Heart left ventricle (tissue), 16 donors: ENCODE measurements around the gene DSCAML1. TPM values are rescaled to one million over a fixed set of nuclear protein-coding genes. Genes with fewer than 3 reads are reported as not detected.

Experiments
- ATAC-seq, 4 donors: fragments of 200-7000 bp; cut with Tn5 transposase; one replicate each; pipeline ENCODE4 v1.9.1; 2020 to 2022; ENCODE audit warnings: moderate library complexity in 4 of 4, mild to moderate bottlenecking in 3 of 4, moderate number of reproducible peaks in 1 of 4
- DNase-seq, 5 donors: peaks; one replicate each; pipeline ENCODE4 v3.0.0-alpha.2; 2020
- H3K27ac ChIP-seq, 12 donors: fragments of 200-600 bp; sonication (generic) in 4 of 12; one replicate each; pipeline versions ENCODE4 v1.5.0 to v1.8.0; 2016 to 2022; ENCODE audit warnings: mild to moderate bottlenecking in 2 of 12
- H3K27me3 ChIP-seq, 9 donors: fragments of 200-600 bp; sonication (generic) in 2 of 9; one replicate each; pipeline versions ENCODE4 v1.5.1 to v1.8.0; 2016 to 2022; ENCODE audit warnings: mild to moderate bottlenecking in 3 of 9
- H3K36me3 ChIP-seq, 9 donors: fragments of 200-600 bp; sonication (generic) in 2 of 9; one replicate each; pipeline versions ENCODE4 v1.5.0 to v1.8.0; 2018 to 2022; ENCODE audit warnings: mild to moderate bottlenecking in 2 of 9
- H3K4me1 ChIP-seq, 12 donors: fragments of 200-600 bp; sonication (generic) in 4 of 12; one replicate each; pipeline versions ENCODE4 v1.5.0 to v1.8.0; 2016 to 2022; ENCODE audit warnings: mild to moderate bottlenecking in 3 of 12
- H3K4me3 ChIP-seq, 12 donors: fragments of 200-600 bp; sonication (generic) in 4 of 12; one replicate each; pipeline versions ENCODE4 v1.5.0 to v1.8.0; 2017 to 2022; ENCODE audit warnings: mild to moderate bottlenecking in 9 of 12, moderate library complexity in 4 of 12
- H3K9me3 ChIP-seq, 12 donors: fragments of 200-600 bp; sonication (generic) in 4 of 12; one replicate each; pipeline versions ENCODE4 v1.5.0 to v1.8.0; 2016 to 2022; ENCODE audit warnings: mild to moderate bottlenecking in 1 of 12
- POLR2A ChIP-seq, 2 donors: fragments of 450-650 bp; IDR thresholded peaks; one replicate each; pipeline ENCODE4 v1.6.1; 2017; ENCODE audit warnings: antibody characterized with exemption in 2 of 2, mild to moderate bottlenecking in 2 of 2, moderate library complexity in 2 of 2
- WGBS, 4 donors: extraction: QIAGEN DNeasy Blood & Tissue Kit in 2 of 4; methylation state at CpG; one replicate each; pipeline versions ENCODE4 v1.1.5 to v1.1.7; 2013 to 2018; 5-methylcytosine and 5-hydroxymethylcytosine counted together
- intact Hi-C, 10 donors: fragments of 100-400 bp; cut with DNase I; formaldehyde crosslinking; loops; one replicate each; pipeline versions ENCODE4 v1.11.1 to v1.14.2; 2022
- polyA plus RNA-seq, 2 donors: library from polyadenylated mRNA; stranded (reverse); fragments of 200-250 nt; gene quantifications; one replicate each; pipeline ENCODE4 v1.2.3, GENCODE V29; 2013
- total RNA-seq, 9 donors: library from RNA; depleted of rRNA in 2 of 9; stranded (reverse); fragments of >200 nt in 2 of 9; fragmentation: NEBNext Ultra II Directional in 3 of 9; extraction: Animal tissue kit (Norgen Biotek cat#: 25700) in 3 of 9; gene quantifications; one replicate each; pipeline versions ENCODE4 v1.1.0 to v1.2.4, GENCODE V29; 2016 to 2023
- TF ChIP-seq, protein P1 (sequence below), 12 donors: fragments of 200-600 bp; sonication (generic) in 4 of 12; IDR thresholded peaks; one replicate each; pipeline versions ENCODE4 v1.5.0 to v1.8.0; 2018 to 2022; ENCODE audit warnings: antibody characterized with exemption in 12 of 12, mild to moderate bottlenecking in 5 of 12
- donor health status: ischemic (EF 13 %, LVEDD 7.1; RV severe dilation, severe dysfunction).
- donor health status: healthy with polysubstance abuse.
- donor health status: DM: no; HTN: yes; CAD: no.
- donor health status: DM: no; HTN: no; CAD: no.
- donor health status: ischemic (EF 25% LVEDD 6.9; RV normal size, moderate dysfunction).
- donor health status: ischemic (EF 25% LVEDD 5.7; RV mildly dilated, moderate dysfunction).
- donor health status: healthy.
- donor health status: DM: yes; HTN: yes; CAD: no.
- donor health status: ischemic (EF 35%, LVEDD 5.7; RV mildly dilated, moderate dysfunction).
- donor health status: nonischemic (EF 11% LVEDD 7.7; RV severe dilation, severe dysfunction).
- donor health status: DM: yes; HTN: yes; CAD: no.
- donor health status: PGD.
- donor health status: ischemic (EF 29% LVEDD 5.4; RV normal size, mild dysfunction).
- donor health status: nonischemic (EF 23%, LVEDD 6.1; RV moderate dilation, normal function).

Gene DSCAML1
- total and polyA plus RNA-seq, 11 donors: 0.05 to 1.7 (median 0.76) TPM

DNA sequence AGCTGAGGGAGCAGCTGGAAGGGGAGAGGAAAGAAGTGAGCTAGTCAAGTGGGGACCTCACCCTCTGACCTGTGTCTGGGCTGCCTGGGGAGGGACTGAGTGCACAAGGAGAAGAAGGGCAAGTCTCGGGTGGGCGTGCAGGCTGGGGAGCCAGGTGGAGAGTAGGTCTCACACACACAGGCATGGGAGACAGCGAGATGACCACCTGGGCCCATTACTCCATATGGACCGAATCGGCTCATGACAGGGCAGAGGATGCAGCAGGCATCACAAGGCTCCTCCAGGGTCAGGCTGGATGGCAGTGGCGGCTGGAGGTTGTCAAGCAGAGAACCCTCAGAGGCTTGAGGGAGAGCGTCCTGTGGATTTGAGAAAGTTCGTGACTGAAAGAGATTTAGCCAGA, 405.8 kb downstream of the DSCAML1 start:
- TF ChIP-seq POLR2A (IDR thresholded peaks at IDR 0.05): no peak
- TF ChIP-seq, protein P1, sequence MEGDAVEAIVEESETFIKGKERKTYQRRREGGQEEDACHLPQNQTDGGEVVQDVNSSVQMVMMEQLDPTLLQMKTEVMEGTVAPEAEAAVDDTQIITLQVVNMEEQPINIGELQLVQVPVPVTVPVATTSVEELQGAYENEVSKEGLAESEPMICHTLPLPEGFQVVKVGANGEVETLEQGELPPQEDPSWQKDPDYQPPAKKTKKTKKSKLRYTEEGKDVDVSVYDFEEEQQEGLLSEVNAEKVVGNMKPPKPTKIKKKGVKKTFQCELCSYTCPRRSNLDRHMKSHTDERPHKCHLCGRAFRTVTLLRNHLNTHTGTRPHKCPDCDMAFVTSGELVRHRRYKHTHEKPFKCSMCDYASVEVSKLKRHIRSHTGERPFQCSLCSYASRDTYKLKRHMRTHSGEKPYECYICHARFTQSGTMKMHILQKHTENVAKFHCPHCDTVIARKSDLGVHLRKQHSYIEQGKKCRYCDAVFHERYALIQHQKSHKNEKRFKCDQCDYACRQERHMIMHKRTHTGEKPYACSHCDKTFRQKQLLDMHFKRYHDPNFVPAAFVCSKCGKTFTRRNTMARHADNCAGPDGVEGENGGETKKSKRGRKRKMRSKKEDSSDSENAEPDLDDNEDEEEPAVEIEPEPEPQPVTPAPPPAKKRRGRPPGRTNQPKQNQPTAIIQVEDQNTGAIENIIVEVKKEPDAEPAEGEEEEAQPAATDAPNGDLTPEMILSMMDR (IDR thresholded peaks at IDR 0.05): no peak
- WGBS, 4 donors: 89 to 98% (median 97%) methylated on average over 7 to 8 of the region's 8 CpGs
- ATAC-seq: no peak

DNA sequence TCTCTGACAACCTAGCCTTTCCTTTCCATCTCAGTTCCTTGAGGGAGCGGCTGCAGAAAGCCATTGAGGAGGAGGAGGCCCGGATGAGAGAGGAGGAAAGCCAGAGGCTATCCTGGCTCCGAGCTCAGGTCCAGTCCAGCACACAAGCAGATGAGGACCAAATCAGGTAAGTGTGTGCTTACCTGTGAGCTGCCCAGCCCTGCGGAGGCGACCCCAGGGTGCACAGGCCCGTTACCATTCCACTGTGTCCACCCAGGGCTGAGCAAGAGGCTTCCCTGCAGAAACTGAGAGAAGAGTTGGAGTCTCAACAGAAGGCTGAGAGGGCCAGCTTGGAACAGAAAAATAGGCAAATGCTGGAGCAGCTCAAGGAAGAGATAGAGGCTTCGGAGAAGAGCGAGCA, 406.3 kb downstream of the DSCAML1 start:
- Histone ChIP-seq H3K36me3 (peaks cover 0 to 94% (median 68%) of the 10 kb centered on the region in 9 donors), H3K4me1 (no peaks in the 10 kb centered on the region), H3K4me3 (no peak overlapping the region), H3K9me3 (no peaks in the 10 kb centered on the region), H3K27me3 (no peaks in the 10 kb centered on the region), H3K27ac (no peak overlapping the region)
- DNase-seq: no peak
- intact Hi-C loops: no loop called here
- TF ChIP-seq POLR2A (IDR thresholded peaks at IDR 0.05): no peak
- no peak for ATAC-seq
- WGBS, 4 donors: 94 to 98% (median 97%) methylated on average over 8 of the region's 8 CpGs

More for the DNA sequence above, 405.8 kb downstream of the DSCAML1 start:
- Histone ChIP-seq H3K27ac (no peak overlapping the region), H3K9me3 (no peaks in the 10 kb centered on the region), H3K4me1 (no peaks in the 10 kb centered on the region), H3K27me3 (no peaks in the 10 kb centered on the region), H3K4me3 (no peak overlapping the region), H3K36me3 (peaks cover 0 to 94% (median 68%) of the 10 kb centered on the region in 9 donors)
- no peak for DNase-seq
- intact Hi-C loops: no loop called here

DNA sequence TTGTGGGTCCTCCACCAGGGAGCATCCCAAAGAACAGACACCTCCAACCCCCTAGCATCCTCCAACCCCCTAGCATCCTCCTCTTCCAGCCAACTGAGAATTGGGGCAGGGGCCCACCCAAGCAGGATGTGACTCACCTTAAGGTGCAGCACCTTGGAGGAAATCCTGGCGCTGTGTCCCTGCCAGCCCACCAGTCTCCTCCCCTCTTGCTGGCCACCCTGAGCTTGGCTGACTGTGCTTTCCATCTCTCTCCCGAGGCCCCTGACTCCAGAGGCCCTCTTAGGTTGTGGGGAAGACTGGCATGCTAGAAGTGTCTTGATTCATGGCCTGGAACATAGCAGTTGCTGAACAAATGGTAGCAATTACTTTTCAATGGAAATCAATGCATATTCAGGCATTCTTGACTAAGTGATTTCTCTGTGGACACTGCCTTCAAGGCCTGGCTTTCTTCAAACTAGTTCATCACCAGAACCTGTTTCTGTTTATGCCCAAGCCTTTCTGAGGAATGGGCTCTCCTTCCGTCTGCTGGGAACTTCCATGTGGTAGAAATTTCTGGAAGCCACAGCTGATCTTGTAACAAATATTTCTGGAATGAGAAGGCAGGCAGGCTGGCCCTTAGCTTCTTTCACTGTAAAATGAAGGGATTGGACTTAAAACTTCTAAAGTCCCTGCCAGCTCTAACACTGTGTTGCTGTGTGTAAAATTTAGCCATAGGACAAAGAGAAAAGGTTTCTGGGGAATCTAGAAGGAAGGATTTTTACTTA, 408.8 kb downstream of the DSCAML1 start:
- DNase-seq (no peak), ATAC-seq (no peak)
- intact Hi-C loops: no loop called here
- Histone ChIP-seq H3K27ac (no peak overlapping the region), H3K9me3 (no peaks in the 10 kb centered on the region), H3K27me3 (no peaks in the 10 kb centered on the region), H3K36me3 (peaks cover 0 to 94% (median 54%) of the 10 kb centered on the region in 9 donors), H3K4me1 (no peaks in the 10 kb centered on the region), H3K4me3 (no peak overlapping the region)
- TF ChIP-seq, protein P1 (IDR thresholded peaks at IDR 0.05): no peak
- TF ChIP-seq POLR2A (IDR thresholded peaks at IDR 0.05): no peak
- 88 to 94% (median 92%) methylated on average over 3 of the region's 3 CpGs for WGBS, 4 donors

DNA sequence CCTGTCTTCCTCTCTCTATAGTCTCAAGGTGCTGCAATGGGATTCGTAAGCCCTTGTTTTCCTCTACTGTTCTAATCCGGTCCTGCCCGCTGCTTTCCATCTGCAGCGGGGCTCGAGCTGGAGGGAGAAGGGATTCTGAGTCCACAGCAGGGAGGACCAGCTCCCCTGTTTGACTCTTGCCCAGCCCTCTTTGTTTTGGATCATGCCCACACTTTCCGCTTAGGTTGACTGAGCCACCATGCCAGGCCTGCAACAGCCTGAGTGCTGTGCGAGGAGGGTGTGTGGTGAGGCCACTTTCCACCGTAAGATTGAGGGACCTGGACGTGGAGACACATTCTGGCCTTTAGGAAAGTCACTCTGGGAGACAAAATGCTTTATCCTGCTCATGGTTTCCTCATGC, 411.1 kb downstream of the DSCAML1 start:
- no peak overlapping the region for H3K4me3 ChIP-seq
- ATAC-seq: no peak
- WGBS, 4 donors: 96 to 99% (median 97%) methylated on average over 9 of the region's 9 CpGs
- no peak for DNase-seq
- TF ChIP-seq, protein P1 (IDR thresholded peaks at IDR 0.05): no peak
- no peak for TF ChIP-seq POLR2A (IDR thresholded peaks at IDR 0.05)
- peaks cover 0 to 94% (median 47%) of the 10 kb centered on the region in 9 donors for H3K36me3 ChIP-seq
- no peaks in the 10 kb centered on the region for H3K4me1 ChIP-seq
- no peak overlapping the region for H3K27ac ChIP-seq
- no peaks in the 10 kb centered on the region for H3K9me3 ChIP-seq
- intact Hi-C loops: no loop called here
- H3K27me3 ChIP-seq: no peaks in the 10 kb centered on the region
